IMR-90 (cell line): ENCODE data around the gene FXYD1. TPM values are rescaled to one million over a fixed set of nuclear protein-coding genes. Genes with fewer than 3 reads are reported as not detected.

ENCODE experiments used
- ATAC-seq: fragments of 200-7000 bp; cut with Tn5 transposase; 2 replicates; pipeline ENCODE4 v1.9.1; 2020; ENCODE audit warnings: low read depth, mild to moderate bottlenecking, moderate library complexity
- BruUV-seq: library from RNA; stranded (reverse); fragments of 400-500 nt; replicated peaks from 2 replicates; lab custom pipeline; 2021; lab: Mats Ljungman, UMichigan
- CTCF ChIA-PET: fragments of 300-600 bp; formaldehyde crosslinking; extraction: SDS; loops from one replicate; lab custom pipeline; 2021; ENCODE audit warnings: antibody characterized with exemption; lab: Yijun Ruan, JAX
- POLR2A ChIA-PET: fragments of 300-600 bp; sonication (Branson Sonifier 250); formaldehyde crosslinking; loops from one replicate; lab custom pipeline; 2022; ENCODE audit warnings: antibody characterized with exemption; ENCODE audit not compliant: unreplicated experiment; lab: Charles Lee
- DNase-seq: peaks from one replicate; pipeline ENCODE4 v3.0.0; 2013
- H2AFZ ChIP-seq: replicated peaks from 2 replicates; pipeline ENCODE3; 2013; ENCODE audit warnings: low read length, mild to moderate bottlenecking; ENCODE audit not compliant: poor library complexity
- H2AK5ac ChIP-seq: 2 replicates; pipeline ENCODE4 v1.6.1; 2013; ENCODE audit warnings: low read depth, low read length, inconsistent platforms
- H2AK9ac ChIP-seq: replicated peaks from 2 replicates; pipeline ENCODE3; 2013; ENCODE audit warnings: mild to moderate bottlenecking, low read depth, low read length, moderate library complexity; ENCODE audit not compliant: poor library complexity
- H2BK120ac ChIP-seq: 2 replicates; pipeline ENCODE4 v1.6.1; 2013; ENCODE audit warnings: low read depth, low read length, inconsistent platforms
- H2BK15ac ChIP-seq: 3 replicates; pipeline ENCODE4 v1.6.1; 2013; ENCODE audit warnings: low read depth, low read length, inconsistent platforms
- H2BK20ac ChIP-seq: 2 replicates; pipeline ENCODE4 v1.6.1; 2013; ENCODE audit warnings: low read depth, mild to moderate bottlenecking, inconsistent platforms, low read length, moderate library complexity
- H2BK5ac ChIP-seq: 2 replicates; pipeline ENCODE4 v1.6.1; 2013; ENCODE audit warnings: mild to moderate bottlenecking, low read depth, low read length, inconsistent platforms; ENCODE audit not compliant: poor library complexity, severe bottlenecking
- H3K14ac ChIP-seq: replicated peaks from 2 replicates; pipeline ENCODE4 v1.6.1; 2013; ENCODE audit warnings: low read depth, low read length, inconsistent platforms
- H3K18ac ChIP-seq: 2 replicates; pipeline ENCODE4 v1.6.1; 2013; ENCODE audit warnings: low read depth, low read length, control low read depth
- H3K23ac ChIP-seq: 2 replicates; pipeline ENCODE4 v1.6.1; 2013; ENCODE audit warnings: low read depth, low read length, inconsistent platforms
- H3K27ac ChIP-seq: 2 replicates; pipeline ENCODE4 v1.5.1; 2013; ENCODE audit warnings: mild to moderate bottlenecking, control low read depth, low read length; ENCODE audit not compliant: insufficient read depth
- H3K27me3 ChIP-seq: 2 replicates; pipeline ENCODE4 v1.6.1; 2013; ENCODE audit warnings: low read length; ENCODE audit not compliant: control insufficient read depth, insufficient read depth
- H3K36me3 ChIP-seq: 2 replicates; pipeline ENCODE4 v1.6.1; 2013; ENCODE audit warnings: low read length, mixed read lengths; ENCODE audit not compliant: control insufficient read depth, insufficient read depth
- H3K4ac ChIP-seq: 2 replicates; pipeline ENCODE4 v1.6.1; 2013; ENCODE audit warnings: low read depth, low read length, inconsistent platforms
- H3K4me1 ChIP-seq: 2 replicates; pipeline ENCODE4 v1.6.1; 2013; ENCODE audit warnings: low read length, mixed read lengths; ENCODE audit not compliant: control insufficient read depth, insufficient read depth
- H3K4me2 ChIP-seq: 2 replicates; pipeline ENCODE4 v1.6.1; 2013; ENCODE audit warnings: low read depth, mild to moderate bottlenecking, control low read depth, low read length, moderate library complexity
- H3K4me3 ChIP-seq: 2 replicates; pipeline ENCODE4 v1.5.1; 2013; ENCODE audit warnings: low read depth, mild to moderate bottlenecking, control low read depth, low read length, moderate library complexity; ENCODE audit not compliant: insufficient read depth
- H3K56ac ChIP-seq: 2 replicates; pipeline ENCODE4 v1.6.1; 2013; ENCODE audit warnings: low read length, inconsistent platforms; ENCODE audit not compliant: insufficient read depth; ENCODE audit errors: extremely low read depth
- H3K79me1 ChIP-seq, 2 experiments: 2 replicates each; pipeline ENCODE4 v1.6.1; 2013; ENCODE audit warnings: low read length in 2 of 2, inconsistent platforms in 1 of 2, low read depth in 1 of 2
- H3K9ac ChIP-seq: 2 replicates; pipeline ENCODE4 v1.6.1; 2013; ENCODE audit warnings: low read depth, low read length, control low read depth
- H3K9me1 ChIP-seq: 2 replicates; pipeline ENCODE4 v1.6.1; 2013; ENCODE audit warnings: low read length, inconsistent platforms; ENCODE audit not compliant: insufficient read depth
- H3K9me3 ChIP-seq: 2 replicates; pipeline ENCODE4 v1.6.1; 2013; ENCODE audit warnings: low read length; ENCODE audit not compliant: control insufficient read depth, insufficient read depth
- H4K20me1 ChIP-seq: 2 replicates; pipeline ENCODE4 v1.6.1; 2013; ENCODE audit warnings: low read length, inconsistent platforms; ENCODE audit not compliant: insufficient read depth
- H4K5ac ChIP-seq: 2 replicates; pipeline ENCODE4 v1.6.1; 2013; ENCODE audit warnings: mild to moderate bottlenecking, low read depth, low read length, control low read depth
- H4K8ac ChIP-seq, 2 experiments: 2 replicates each; pipeline ENCODE4 v1.6.1; 2013; ENCODE audit warnings: low read depth in 2 of 2, low read length in 2 of 2, control low read depth in 1 of 2, inconsistent platforms in 1 of 2
- H4K91ac ChIP-seq: 2 replicates; pipeline ENCODE4 v1.6.1; 2013; ENCODE audit warnings: low read depth, low read length, inconsistent platforms; ENCODE audit not compliant: insufficient read depth
- BHLHE40 ChIP-seq: fragments of 150-350 bp; IDR thresholded peaks from 2 replicates; pipeline ENCODE4 v1.6.1; 2016; ENCODE audit warnings: mild to moderate bottlenecking, low read depth, low read length
- CEBPB ChIP-seq: IDR thresholded peaks from 2 replicates; pipeline ENCODE4 v1.6.1; 2012; ENCODE audit warnings: low read depth, low read length, improper control_type of control experiment
- CHD1 ChIP-seq: IDR thresholded peaks from 2 replicates; pipeline ENCODE4 v1.6.1; 2012; ENCODE audit warnings: low read depth, low read length, improper control_type of control experiment
- CTCF ChIP-seq: conservative IDR thresholded peaks from 2 replicates; pipeline ENCODE4 v1.5.1; 2012; ENCODE audit warnings: mild to moderate bottlenecking, low read depth, low read length, improper control_type of control experiment
- ELK1 ChIP-seq: fragments of 150-350 bp; IDR thresholded peaks from 2 replicates; pipeline ENCODE4 v1.6.1; 2016; ENCODE audit warnings: low read depth, mild to moderate bottlenecking, low read length, moderate library complexity, borderline replicate concordance
- FOS ChIP-seq: fragments of 150-350 bp; IDR thresholded peaks from 2 replicates; pipeline ENCODE4 v1.6.1; 2016; ENCODE audit warnings: low read depth, low read length
- MAFK ChIP-seq: IDR thresholded peaks from 2 replicates; pipeline ENCODE4 v1.6.1; 2012; ENCODE audit warnings: low read depth, low read length, improper control_type of control experiment
- MAZ ChIP-seq: IDR thresholded peaks from 2 replicates; pipeline ENCODE4 v1.6.1; 2012; ENCODE audit warnings: low read depth, mild to moderate bottlenecking, low read length, improper control_type of control experiment, moderate library complexity, borderline replicate concordance
- MXI1 ChIP-seq: IDR thresholded peaks from 2 replicates; pipeline ENCODE4 v1.6.1; 2012; ENCODE audit warnings: low read depth, mild to moderate bottlenecking, low read length, moderate library complexity, borderline replicate concordance
- NFE2L2 ChIP-seq: fragments of 150-350 bp; IDR thresholded peaks from 2 replicates; pipeline ENCODE4 v1.6.1; 2016; ENCODE audit warnings: low read depth, mild to moderate bottlenecking, low read length
- POLR2A ChIP-seq: IDR thresholded peaks from 2 replicates; pipeline ENCODE4 v1.6.1; 2012; ENCODE audit warnings: mild to moderate bottlenecking, low read depth, low read length
- RFX5 ChIP-seq: IDR thresholded peaks from 2 replicates; pipeline ENCODE4 v1.8.0; 2012; ENCODE audit warnings: low read depth, mild to moderate bottlenecking, low read length, moderate library complexity
- SMC3 ChIP-seq: fragments of 150-350 bp; IDR thresholded peaks from 2 replicates; pipeline ENCODE4 v1.6.1; 2016; ENCODE audit warnings: low read depth, mild to moderate bottlenecking, antibody characterized with exemption, low read length, moderate library complexity
- USF2 ChIP-seq: fragments of 150-350 bp; IDR thresholded peaks from 2 replicates; pipeline ENCODE4 v1.6.1; 2017; ENCODE audit warnings: mild to moderate bottlenecking, antibody characterized with exemption, low read length, low read depth
- WGBS, 2 experiments: methylation state at CpG; one replicate each; pipeline versions ENCODE4 v1.1.5 to v1.1.7; 2013; ENCODE audit warnings: missing lambda C conversion rate in 2 of 2; ENCODE audit not compliant: insufficient read length in 1 of 2; ENCODE audit errors: extremely low coverage in 2 of 2; 5-methylcytosine and 5-hydroxymethylcytosine counted together
- dilution Hi-C: fragments of 300-500 bp; cut with HindIII; formaldehyde crosslinking; loops from one replicate; pipeline ENCODE4 v1.14.3; 2018; ENCODE audit warnings: low sequenced_read_pairs; ENCODE audit not compliant: unreplicated experiment
- in situ Hi-C: fragments of 300-500 bp; cut with MboI; formaldehyde crosslinking; loops from 3 replicates; pipeline ENCODE4 v1.14.3; 2019; ENCODE audit warnings: low sequenced_read_pairs, inconsistent platforms, mixed read lengths
- intact Hi-C: fragments of 100-400 bp; cut with micrococcal nuclease; formaldehyde crosslinking; loops from 2 replicates; pipeline ENCODE4 v1.10.0; 2022
- polyA plus RNA-seq, 3 experiments: library from polyadenylated mRNA; depleted of rRNA; stranded (reverse); fragments of >200 nt; gene quantifications; 2 replicates each; pipeline ENCODE4 v1.2.3, GENCODE V29; 2012; ENCODE audit warnings: low replicate concordance in 1 of 3
- total RNA-seq: library from RNA; depleted of rRNA; stranded (reverse); fragments of >200 nt; gene quantifications from 2 replicates; pipeline ENCODE4 v1.2.3, GENCODE V29; 2012

The FXYD1 gene
- total and polyA plus RNA-seq, 2 of the 4 experiments (the other 2 are of a cell fraction), result 0.18 to 3.9 TPM

- no peaks in the 10 kb centered on the region for H3K36me3 ChIP-seq
- H2AK5ac ChIP-seq, result no peak overlapping the region
- intact Hi-C loops (no loop called here), dilution Hi-C loops (no loop called here), in situ Hi-C loops (no loop called here)
- no peak overlapping the region for H3K27ac ChIP-seq
- no peak overlapping the region for H2AK9ac ChIP-seq
- no peak overlapping the region for H2BK120ac ChIP-seq
- H4K8ac ChIP-seq, result no peak overlapping the region
- no peaks in the 10 kb centered on the region for H3K4me1 ChIP-seq
- no peak overlapping the region for H3K4ac ChIP-seq
- no peak overlapping the region for H2BK5ac ChIP-seq
- no peak overlapping the region for H2BK20ac ChIP-seq
- no peak overlapping the region for H4K91ac ChIP-seq
- H4K5ac ChIP-seq, result no peak overlapping the region
- ATAC-seq (no peak), DNase-seq (no peak)
- no peak overlapping the region for H3K4me3 ChIP-seq
- H2BK15ac ChIP-seq, result no peak overlapping the region
- no peak overlapping the region for H3K23ac ChIP-seq
- H3K79me1 ChIP-seq, result no peaks in the 10 kb centered on the region
- H4K20me1 ChIP-seq, result no peaks in the 10 kb centered on the region
- no peak overlapping the region for H3K14ac ChIP-seq
- H3K9me3 ChIP-seq, result peaks cover 1% of the 10 kb centered on the region; the same call in 1 of the 2 replicates
- no peak overlapping the region for H3K9ac ChIP-seq
- peak overlapping the region; percentile 43 for H2AFZ ChIP-seq
- H3K9me1 ChIP-seq, result no peaks in the 10 kb centered on the region
- no peak overlapping the region for H3K4me2 ChIP-seq
- POLR2A ChIA-PET, result no interaction called here
- WGBS, 2 experiments, result 53% methylated on average over 11 of the region's 16 CpGs; no CpG with 5 or more reads in 1 of the 2 experiments
- H3K27me3 ChIP-seq, result no peaks in the 10 kb centered on the region; the same call in 1 of the 2 replicates
- no peak overlapping the region for H3K56ac ChIP-seq
- no TSS peak for BruUV-seq
- CTCF ChIA-PET, result interaction anchor here (0.8 to 1.0 kb wide), 2 partner anchors 9 to 11 kb away, joined by 3 read pairs; no protein-coding TSS in a partner anchor
- H3K18ac ChIP-seq, result no peak overlapping the region
- TF ChIP-seq FOS, result no peak
- TF ChIP-seq BHLHE40, result no peak
- TF ChIP-seq CTCF, result no peak
- TF ChIP-seq USF2, result no peak
- TF ChIP-seq CHD1, result no peak
- TF ChIP-seq ELK1, result no peak
- TF ChIP-seq MAFK, result no peak
- TF ChIP-seq MAZ, result no peak
- TF ChIP-seq NFE2L2, result no peak
- no peak for TF ChIP-seq MXI1
- TF ChIP-seq POLR2A, result no peak
- no peak for TF ChIP-seq RFX5
- no peak for TF ChIP-seq CEBPB
- no peak for TF ChIP-seq SMC3
These were observed 37.8 kb upstream of the FXYD1 start for GRCh38 chr19:35100588-35101533.
